Fibroblast of skin of right biceps (primary cell): ENCODE results near the gene KAT8.
"Not testable (repeated sequence)": the region's sequence is repeated elsewhere in the genome, so short reads cannot be mapped to it uniquely, and the experiment has no call there.

Source experiments
- DNase-seq: peaks from one replicate; pipeline ENCODE4 v3.0.0-alpha.2; 2013

The KAT8 gene

GRCh38 chr16:31133046-31133501, 15.6 kb downstream of the KAT8 start:
- no peak for DNase-seq

- DNase-seq = peak; percentile 26
Observed at GRCh38 chr16:31134091-31134571, 16.7 kb downstream of the KAT8 start.

GRCh38 chr16:31134625-31135534, 17.4 kb downstream of the KAT8 start:
- DNase-seq = peak; percentile 17

GRCh38 chr16:31135535-31136286, 18.2 kb downstream of the KAT8 start, which contains the start of gene PRSS8:
Gene PRSS8, minus strand, starts transcription at chr16:31135727. Its CDS starts 229 bp downstream, at chr16:31135498.
- DNase-seq = no peak

GRCh38 chr16:31136287-31136662, 18.8 kb downstream of the KAT8 start:
- DNase-seq = no peak

GRCh38 chr16:31136822-31137499, 19.5 kb downstream of the KAT8 start:
- not testable (repeated sequence) for DNase-seq

GRCh38 chr16:31138621-31139578, 21.4 kb downstream of the KAT8 start:
- DNase-seq = peak; percentile 58

- DNase-seq = not testable (repeated sequence)
Observed at GRCh38 chr16:31141071-31141469, 23.6 kb downstream of the KAT8 start.

GRCh38 chr16:31141489-31142108, 24.1 kb downstream of the KAT8 start:
- DNase-seq = no peak

GRCh38 chr16:31142109-31143010, 24.9 kb downstream of the KAT8 start:
- peak; percentile 99 for DNase-seq

- DNase-seq = no peak
Observed at GRCh38 chr16:31143011-31143693, 25.7 kb downstream of the KAT8 start.

- no peak for DNase-seq
Observed at GRCh38 chr16:31143694-31144148, 26.3 kb downstream of the KAT8 start.

GRCh38 chr16:31144418-31144817, 27.0 kb downstream of the KAT8 start:
- DNase-seq = peak; percentile 13

- DNase-seq = no peak
Observed at GRCh38 chr16:31145398-31145990, 28.0 kb downstream of the KAT8 start.

GRCh38 chr16:31147574-31147973, 30.1 kb downstream of the KAT8 start:
- DNase-seq = no peak

- no peak for DNase-seq
Observed at GRCh38 chr16:31148281-31148728, 30.8 kb downstream of the KAT8 start.

- DNase-seq = no peak
Observed at GRCh38 chr16:31148896-31149295, 31.4 kb downstream of the KAT8 start.

- no peak for DNase-seq
Observed at GRCh38 chr16:31149332-31149731, 31.9 kb downstream of the KAT8 start.
